Psoas muscle (tissue), 8 donors: ENCODE data around the gene MVK. TPM values are rescaled to one million over a fixed set of nuclear protein-coding genes. Genes with fewer than 3 reads are reported as not detected.

Source experiments
- ATAC-seq, 4 donors: fragments of 200-7000 bp; cut with Tn5 transposase; one replicate each; pipeline ENCODE4 v1.9.1; 2020; ENCODE audit warnings: moderate library complexity in 3 of 4, mild to moderate bottlenecking in 2 of 4
- DNase-seq, 2 donors: peaks; one replicate each; pipeline ENCODE4 v3.0.0-alpha.2; 2020
- H3K27ac ChIP-seq: fragments of 200-600 bp; one replicate; pipeline ENCODE4 v1.8.0; 2022
- H3K27me3 ChIP-seq, 3 donors: fragments of 200-600 bp in 1 of 3; one replicate each; pipeline versions ENCODE4 v1.6.1 to v1.8.0; 2013 to 2022; ENCODE audit warnings: low read length in 2 of 3, mild to moderate bottlenecking in 2 of 3, moderate library complexity in 1 of 3; ENCODE audit not compliant: insufficient read depth in 3 of 3
- H3K36me3 ChIP-seq, 2 donors: fragments of 200-600 bp in 1 of 2; one replicate each; pipeline versions ENCODE4 v1.6.1 to v1.8.0; 2013 to 2022; ENCODE audit warnings: low read depth in 1 of 2, mild to moderate bottlenecking in 1 of 2, moderate library complexity in 1 of 2; ENCODE audit not compliant: insufficient read depth in 1 of 2
- H3K4me1 ChIP-seq: fragments of 200-600 bp; one replicate; pipeline ENCODE4 v1.8.0; 2022
- H3K4me3 ChIP-seq: fragments of 200-600 bp; one replicate; pipeline ENCODE4 v1.8.0; 2022; ENCODE audit warnings: mild to moderate bottlenecking
- H3K9me3 ChIP-seq: fragments of 200-600 bp; one replicate; pipeline ENCODE4 v1.8.0; 2022
- CTCF ChIP-seq: fragments of 200-600 bp; IDR thresholded peaks from one replicate; pipeline ENCODE4 v1.8.0; 2022; ENCODE audit warnings: antibody characterized with exemption
- WGBS, 3 donors: extraction: QIAGEN DNeasy Blood & Tissue Kit; methylation state at CpG; one replicate each; pipeline versions ENCODE4 v1.1.6 to v1.1.7; 2013; 5-methylcytosine and 5-hydroxymethylcytosine counted together
- intact Hi-C, 2 donors: fragments of 100-400 bp; cut with DNase I; formaldehyde crosslinking; loops; one replicate each; pipeline versions ENCODE4 v1.11.0 to v1.14.2; 2022
- polyA plus RNA-seq, 3 donors: library from polyadenylated mRNA; stranded (reverse); fragments of 200-250 nt; gene quantifications; one replicate each; pipeline ENCODE4 v1.2.3, GENCODE V29; 2013
- total RNA-seq, 4 donors: library from RNA; stranded (reverse); fragmentation: NEBNext Ultra II Directional in 2 of 4; extraction: Animal tissue kit (Norgen Biotek cat#: 25700) in 2 of 4; gene quantifications; one replicate each; pipeline versions ENCODE4 v1.2.1 to v1.2.4, GENCODE V29; 2021 to 2023
- donor health status: healthy with polysubstance abuse.
- donor health status: DM: no; HTN: no; CAD: no; lungs with moderate emphysema.
- donor health status: Bipolar disorder and iron deficiency.
- donor health status: healthy.
- donor health status: DM: yes; HTN: yes; CAD: no.
- donor health status: DM: no; HTN: no; CAD: no.
- donor health status: DM: no; HTN: no; CAD: no.
- donor health status: DM: yes; HTN: yes; CAD: no.

The MVK gene
- total and polyA plus RNA-seq, 7 donors, result 6.4 to 11.4 (median 9.7) TPM

- no peak for ATAC-seq
- 86 to 89% (median 87%) methylated on average over 7 of the region's 7 CpGs for WGBS, 3 donors
- DNase-seq, result no peak
- Histone ChIP-seq H3K4me3 (no peak overlapping the region), H3K4me1 (peaks cover 7% of the 10 kb centered on the region), H3K27ac (no peak overlapping the region), H3K9me3 (no peaks in the 10 kb centered on the region), H3K36me3 (peaks cover 0 to 84% of the 10 kb centered on the region in 2 donors), H3K27me3 (no peaks in the 10 kb centered on the region)
- no peak for TF ChIP-seq CTCF
- intact Hi-C loops, result no loop called here
Measured at GRCh38 chr12:109568486-109568885, 5.1 kb upstream of the MVK start.

- Histone ChIP-seq H3K27ac (no peak overlapping the region), H3K4me1 (peaks cover 17% of the 10 kb centered on the region), H3K27me3 (no peaks in the 10 kb centered on the region), H3K9me3 (no peaks in the 10 kb centered on the region), H3K4me3 (peak overlapping the region; percentile 83), H3K36me3 (peaks cover 0 to 74% of the 10 kb centered on the region in 2 donors)
- DNase-seq (no peak), ATAC-seq (no peak)
- 75 to 86% (median 78%) methylated on average over 5 of the region's 5 CpGs for WGBS, 3 donors
- intact Hi-C loops, result no loop called here
- TF ChIP-seq CTCF, result no peak
Measured at GRCh38 chr12:109571773-109572505, 1.7 kb upstream of the MVK start.

GRCh38 chr12:109572506-109572845, 1.1 kb upstream of the MVK start:
- no peak for TF ChIP-seq CTCF
- Histone ChIP-seq H3K4me1 (peaks cover 17% of the 10 kb centered on the region), H3K9me3 (no peaks in the 10 kb centered on the region), H3K27ac (peak overlapping the region; percentile 92), H3K27me3 (no peaks in the 10 kb centered on the region), H3K36me3 (peaks cover 0 to 74% of the 10 kb centered on the region in 2 donors), H3K4me3 (peak overlapping the region; percentile 83)
- no peak for DNase-seq
- ATAC-seq, result no peak
- WGBS, 3 donors, result 66 to 73% (median 67%) methylated on average over 3 of the region's 3 CpGs
- intact Hi-C loops, result no loop called here

GRCh38 chr12:109573914-109574244, 285 bp downstream of the MVK start:
- no peak for TF ChIP-seq CTCF
- Histone ChIP-seq H3K36me3 (peaks cover 2 to 74% of the 10 kb centered on the region in 2 donors), H3K4me1 (peaks cover 17% of the 10 kb centered on the region), H3K27me3 (no peaks in the 10 kb centered on the region), H3K9me3 (no peaks in the 10 kb centered on the region), H3K27ac (peak overlapping the region; percentile 83), H3K4me3 (peak overlapping the region; percentile 83)
- intact Hi-C loops, result no loop called here
- no peak for DNase-seq
- WGBS, 3 donors, result 0 to 1% (median 1%) methylated on average over 13 of the region's 13 CpGs
- no peak for ATAC-seq

- H3K4me1 ChIP-seq, result peaks cover 17% of the 10 kb centered on the region
- WGBS, 3 donors, result 79 to 91% (median 83%) methylated on average over 3 of the region's 3 CpGs
- TF ChIP-seq CTCF, result no peak
- H3K27me3 ChIP-seq, result no peaks in the 10 kb centered on the region
- no peak overlapping the region for H3K27ac ChIP-seq
- no peaks in the 10 kb centered on the region for H3K9me3 ChIP-seq
- H3K4me3 ChIP-seq, result no peak overlapping the region
- ATAC-seq (no peak), DNase-seq (peak in 1 of 2 donors; percentile 9)
- H3K36me3 ChIP-seq, result peaks cover 2 to 74% of the 10 kb centered on the region in 2 donors
- intact Hi-C loops, result no loop called here
Measured at GRCh38 chr12:109575683-109576082, 2.1 kb downstream of the MVK start.
